HG03064 (cell line): ENCODE measurements around the gene GJB5.
"Not testable (repeated sequence)": the region's sequence is repeated elsewhere in the genome, so short reads cannot be mapped to it uniquely, and the experiment has no call there.

Source experiments
- ATAC-seq: cut with Tn5 transposase; IDR thresholded peaks from one replicate; pipeline ENCODE4 v1.9.1; 2021; ENCODE audit warnings: low read depth; ENCODE audit not compliant: unreplicated experiment

GJB5 gene

DNA sequence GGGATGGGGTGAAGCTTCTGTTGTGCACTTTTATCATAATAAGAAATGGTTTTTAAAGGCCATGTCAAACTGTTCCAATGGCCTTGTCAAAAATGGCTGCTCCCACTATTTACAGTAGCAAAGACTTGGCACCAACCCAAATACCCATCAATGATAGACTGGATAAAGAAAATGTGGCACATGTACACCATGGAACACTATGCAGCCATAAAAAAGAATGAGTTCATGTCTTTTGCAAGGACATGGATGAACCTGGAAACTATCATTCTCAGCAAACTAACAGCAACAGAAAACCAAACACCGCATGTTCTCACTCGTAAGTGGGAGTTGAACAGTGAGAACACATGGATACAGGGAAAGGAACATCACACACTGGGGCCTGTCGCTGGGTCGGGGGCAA is 18.3 kb downstream of the GJB5 start:
- not testable (repeated sequence) for ATAC-seq

DNA sequence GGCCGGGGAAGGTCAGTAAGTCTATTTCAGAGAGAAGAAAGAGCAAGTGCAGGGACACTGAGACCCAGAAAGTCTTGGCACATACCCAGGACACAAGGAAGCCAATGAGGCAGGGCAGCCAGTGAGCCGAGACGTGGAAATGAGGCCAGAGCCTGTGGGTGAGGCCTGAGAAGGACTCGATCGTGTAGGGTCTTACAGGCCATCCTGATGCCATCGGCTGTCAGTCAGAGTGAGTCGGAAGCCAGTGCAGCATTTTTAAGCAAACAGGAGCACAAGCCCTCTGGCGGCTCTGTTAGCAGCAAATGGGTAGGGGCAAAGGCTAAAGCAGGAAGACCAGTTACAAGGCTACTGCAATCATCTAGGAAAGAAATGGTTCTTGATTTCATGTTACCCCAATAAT is 20.1 kb downstream of the GJB5 start:
- ATAC-seq = no peak

DNA sequence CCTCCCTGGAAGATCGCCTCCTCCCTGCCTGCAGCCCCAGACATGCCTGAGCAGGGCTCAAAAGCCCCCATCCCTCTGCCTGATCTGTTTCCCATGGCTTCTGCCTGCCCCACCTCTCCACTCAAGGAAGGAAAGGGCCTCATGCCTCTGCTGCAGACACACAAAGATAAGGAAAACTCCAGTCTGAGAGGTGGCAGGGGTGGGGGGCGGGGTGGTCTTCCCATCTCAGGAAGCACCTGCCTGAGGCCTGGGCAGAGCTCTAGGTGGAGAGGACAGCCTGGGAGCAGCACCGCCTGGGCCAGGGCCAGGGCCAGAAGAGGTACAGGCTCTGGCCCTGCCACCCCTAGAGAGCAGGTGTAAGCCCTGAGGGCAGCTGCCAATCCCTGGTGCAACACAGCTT is 22.1 kb downstream of the GJB5 start:
- no peak for ATAC-seq

DNA sequence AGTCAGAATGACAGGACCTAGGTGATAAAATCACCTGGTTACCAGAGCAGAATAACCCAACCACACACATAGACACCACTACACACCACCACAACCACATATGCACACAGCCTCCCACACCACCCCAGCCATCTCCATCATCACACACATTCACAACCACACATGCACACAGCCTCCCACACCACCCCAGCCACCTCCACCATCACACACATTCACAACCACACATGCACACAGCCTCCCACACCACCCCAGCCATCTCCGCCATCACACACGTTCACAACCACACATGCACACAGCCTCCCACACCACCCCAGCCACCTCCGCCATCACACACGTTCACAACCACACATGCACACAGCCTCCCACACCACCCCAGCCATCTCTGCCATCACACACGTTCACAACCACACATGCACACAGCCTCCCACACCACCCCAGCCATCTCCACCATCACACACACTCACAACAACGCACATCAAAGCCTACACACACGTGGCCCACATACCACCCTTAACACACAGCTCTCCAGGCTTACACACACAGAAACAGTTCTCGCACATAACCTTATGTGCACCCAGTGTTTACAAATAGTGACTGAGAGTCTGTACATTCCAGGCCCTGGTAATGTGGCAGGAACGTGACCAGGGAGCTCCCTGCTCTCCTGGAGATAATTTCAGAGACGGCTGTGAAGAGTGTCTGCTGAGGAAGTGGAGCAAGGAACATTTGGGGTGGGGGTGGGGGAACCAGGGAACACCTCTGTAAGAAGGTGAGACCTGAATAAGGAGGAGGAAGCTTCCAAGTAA is 22.9 kb downstream of the GJB5 start:
- ATAC-seq = no peak

DNA sequence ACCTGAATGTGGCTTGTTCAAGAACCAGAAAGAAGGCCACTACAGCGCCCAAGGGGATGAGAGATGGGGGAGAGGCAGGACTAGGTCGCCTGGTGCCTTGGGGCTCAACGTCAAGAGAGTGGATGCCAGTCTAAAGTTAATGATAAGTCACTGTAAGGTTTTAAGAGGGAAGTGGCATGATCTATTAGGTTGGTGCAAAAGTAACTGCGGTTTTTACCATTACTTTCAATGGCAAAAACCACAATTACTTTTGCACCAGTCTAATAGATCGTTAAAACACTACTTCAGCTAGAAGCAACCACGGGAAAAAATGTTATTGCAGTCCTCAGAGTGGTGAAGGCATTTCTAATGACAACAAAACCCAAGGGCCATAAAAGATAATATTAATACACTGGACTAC is 23.5 kb downstream of the GJB5 start:
- ATAC-seq = no peak

DNA sequence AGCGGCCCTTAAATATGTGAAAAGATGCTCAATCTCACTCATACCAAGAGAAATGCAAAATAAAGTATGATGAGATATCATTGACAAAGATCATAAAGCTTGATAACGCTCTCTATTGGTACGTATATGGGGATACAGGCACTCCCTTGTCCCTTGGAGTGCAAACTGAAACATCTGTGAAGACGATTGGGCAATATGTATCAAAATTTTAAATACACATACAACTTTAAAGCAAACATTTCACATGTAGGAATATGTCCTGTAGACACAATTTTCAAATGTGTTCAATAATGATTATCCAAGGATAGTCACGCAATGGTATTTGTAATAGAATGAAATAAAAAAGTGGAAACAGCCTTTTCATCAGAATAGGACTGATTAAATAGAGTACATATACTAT is 24.2 kb downstream of the GJB5 start:
- ATAC-seq = no peak

DNA sequence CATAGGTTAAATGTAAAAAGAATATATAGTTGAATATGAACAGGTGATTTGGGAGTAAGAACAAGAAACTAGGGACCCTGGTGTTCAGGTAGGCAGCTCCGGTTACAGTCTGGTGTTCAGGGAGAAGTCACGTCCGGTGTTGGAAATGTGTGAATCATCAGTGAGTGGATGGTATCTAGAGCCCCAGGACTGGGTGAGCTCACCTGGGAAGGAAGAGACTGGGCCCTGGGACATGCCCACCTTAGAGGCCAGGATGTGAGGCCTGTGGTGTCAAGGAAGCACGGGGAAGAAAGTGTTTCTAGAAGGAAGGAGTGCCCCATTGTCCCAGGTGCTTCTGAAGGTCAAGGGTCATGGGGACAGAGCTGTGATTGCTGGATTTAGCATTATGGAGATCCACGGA is 24.7 kb downstream of the GJB5 start:
- ATAC-seq = no peak

DNA sequence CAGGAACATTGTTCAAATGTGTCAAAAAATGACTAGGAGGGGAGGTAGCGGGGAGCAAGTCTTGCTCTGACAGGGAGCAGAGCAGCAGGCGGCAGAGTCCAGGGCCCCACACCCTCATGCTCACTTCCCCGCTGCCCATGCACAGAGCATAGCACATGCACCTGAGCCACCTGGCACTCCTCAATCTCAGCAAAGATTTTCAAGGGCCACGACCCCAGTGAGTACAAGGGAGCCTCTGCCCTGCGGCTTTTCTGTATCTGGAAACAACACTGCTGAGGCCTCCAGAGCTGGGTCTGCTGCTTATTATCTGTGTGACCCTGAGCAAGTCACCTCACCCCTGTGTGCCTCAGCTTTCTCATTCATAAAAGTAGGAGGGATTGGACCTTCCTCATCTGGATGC is 25.1 kb downstream of the GJB5 start:
- no peak for ATAC-seq

DNA sequence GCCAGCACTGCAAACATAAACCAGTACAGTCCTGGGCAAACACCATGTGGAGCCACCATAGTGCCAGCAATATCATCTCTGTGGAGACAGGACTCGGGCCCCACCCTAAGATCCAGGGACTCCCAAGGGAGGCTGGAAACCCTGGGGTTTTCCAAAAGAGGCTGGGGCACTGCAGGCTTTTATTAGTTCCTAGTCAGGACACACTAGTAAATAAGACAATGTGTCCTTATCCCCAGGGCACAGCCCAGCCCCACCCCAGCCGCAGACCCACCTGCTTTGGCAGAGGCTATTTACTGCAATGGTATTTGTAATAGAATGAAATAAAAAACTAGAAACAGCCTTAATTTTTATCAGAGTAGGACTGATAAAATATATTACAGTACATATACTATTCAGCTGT is 25.7 kb downstream of the GJB5 start:
- ATAC-seq = no peak

DNA sequence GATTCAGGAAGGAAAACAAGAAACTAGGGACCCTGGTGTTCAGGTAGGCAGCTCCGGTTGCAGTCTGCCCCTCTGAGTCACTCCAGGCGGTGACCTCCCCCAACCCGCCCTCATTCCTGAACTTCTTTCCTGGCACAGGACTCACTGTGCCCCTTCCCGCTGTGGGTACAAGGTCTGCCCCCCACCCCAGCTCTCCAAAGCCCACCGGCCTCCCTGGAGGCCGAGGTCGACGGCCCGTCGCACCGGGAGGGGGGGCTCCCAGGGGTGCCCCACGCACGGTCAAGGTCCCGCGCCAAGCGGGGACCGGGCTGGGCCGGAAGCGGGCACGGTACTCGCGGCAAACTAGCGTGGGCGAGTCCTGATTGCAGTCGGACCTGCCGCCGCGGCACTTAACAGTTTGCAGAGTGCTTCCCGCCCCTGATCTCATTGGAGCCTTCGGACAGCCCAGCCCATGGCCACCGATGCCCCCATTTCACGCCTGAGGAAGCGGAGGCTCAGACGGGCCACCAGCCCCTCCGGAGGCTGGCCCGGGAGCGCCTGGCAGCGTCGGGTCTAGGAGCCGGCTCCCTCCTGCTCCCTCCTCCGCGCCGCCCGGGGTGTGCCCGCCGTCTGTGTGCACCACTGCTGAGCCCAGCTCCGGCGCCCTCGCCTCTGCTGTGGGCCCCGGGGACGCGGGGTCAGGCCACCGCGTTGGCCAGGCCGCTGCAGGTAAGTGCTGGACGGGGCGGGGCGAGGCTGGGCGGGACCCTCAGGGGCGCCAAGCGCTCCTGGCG is 26.4 kb downstream of the GJB5 start, which contains the start of gene GJB3:
Gene GJB3, plus strand, starts transcription at position 144 of the 773 bp plus-strand sequence. CDS start 3,549 bp downstream, outside the sequence.
- no peak for ATAC-seq

DNA sequence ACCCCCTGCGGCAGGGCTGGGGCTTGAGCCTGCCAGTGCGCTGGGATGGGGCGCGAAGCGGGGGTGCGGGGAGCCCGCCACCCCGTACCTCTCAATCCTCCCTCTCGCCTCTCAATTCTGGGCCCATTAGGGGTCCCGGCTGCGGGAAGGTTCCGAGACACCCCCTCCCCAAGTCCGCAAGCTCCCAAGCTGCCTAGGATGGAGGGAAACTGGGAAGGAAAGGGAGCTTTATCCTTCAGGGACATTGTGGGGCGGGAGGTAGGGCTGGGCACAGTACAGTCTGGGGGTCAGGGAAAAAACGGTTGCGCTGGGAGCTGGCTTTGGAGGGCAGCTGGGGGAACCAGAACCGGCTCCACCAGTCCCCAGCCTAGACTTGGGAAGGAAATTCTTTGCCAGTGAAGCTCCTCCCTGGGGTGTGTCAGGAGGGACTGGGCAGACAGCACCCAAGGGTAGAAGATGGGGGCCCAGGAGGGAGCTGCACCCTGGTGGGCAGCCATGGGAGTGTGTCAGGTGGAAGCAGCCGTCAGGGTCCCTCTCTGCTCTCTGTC is 27.1 kb downstream of the GJB5 start:
- no peak for ATAC-seq

DNA sequence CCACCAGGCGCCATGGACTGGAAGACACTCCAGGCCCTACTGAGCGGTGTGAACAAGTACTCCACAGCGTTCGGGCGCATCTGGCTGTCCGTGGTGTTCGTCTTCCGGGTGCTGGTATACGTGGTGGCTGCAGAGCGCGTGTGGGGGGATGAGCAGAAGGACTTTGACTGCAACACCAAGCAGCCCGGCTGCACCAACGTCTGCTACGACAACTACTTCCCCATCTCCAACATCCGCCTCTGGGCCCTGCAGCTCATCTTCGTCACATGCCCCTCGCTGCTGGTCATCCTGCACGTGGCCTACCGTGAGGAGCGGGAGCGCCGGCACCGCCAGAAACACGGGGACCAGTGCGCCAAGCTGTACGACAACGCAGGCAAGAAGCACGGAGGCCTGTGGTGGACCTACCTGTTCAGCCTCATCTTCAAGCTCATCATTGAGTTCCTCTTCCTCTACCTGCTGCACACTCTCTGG is 29.9 kb downstream of the GJB5 start:
- no peak for ATAC-seq

DNA sequence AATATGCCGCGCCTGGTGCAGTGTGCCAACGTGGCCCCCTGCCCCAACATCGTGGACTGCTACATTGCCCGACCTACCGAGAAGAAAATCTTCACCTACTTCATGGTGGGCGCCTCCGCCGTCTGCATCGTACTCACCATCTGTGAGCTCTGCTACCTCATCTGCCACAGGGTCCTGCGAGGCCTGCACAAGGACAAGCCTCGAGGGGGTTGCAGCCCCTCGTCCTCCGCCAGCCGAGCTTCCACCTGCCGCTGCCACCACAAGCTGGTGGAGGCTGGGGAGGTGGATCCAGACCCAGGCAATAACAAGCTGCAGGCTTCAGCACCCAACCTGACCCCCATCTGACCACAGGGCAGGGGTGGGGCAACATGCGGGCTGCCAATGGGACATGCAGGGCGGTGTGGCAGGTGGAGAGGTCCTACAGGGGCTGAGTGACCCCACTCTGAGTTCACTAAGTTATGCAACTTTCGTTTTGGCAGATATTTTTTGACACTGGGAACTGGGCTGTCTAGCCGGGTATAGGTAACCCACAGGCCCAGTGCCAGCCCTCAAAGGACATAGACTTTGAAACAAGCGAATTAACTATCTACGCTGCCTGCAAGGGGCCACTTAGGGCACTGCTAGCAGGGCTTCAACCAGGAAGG is 30.5 kb downstream of the GJB5 start:
- no peak for ATAC-seq

DNA sequence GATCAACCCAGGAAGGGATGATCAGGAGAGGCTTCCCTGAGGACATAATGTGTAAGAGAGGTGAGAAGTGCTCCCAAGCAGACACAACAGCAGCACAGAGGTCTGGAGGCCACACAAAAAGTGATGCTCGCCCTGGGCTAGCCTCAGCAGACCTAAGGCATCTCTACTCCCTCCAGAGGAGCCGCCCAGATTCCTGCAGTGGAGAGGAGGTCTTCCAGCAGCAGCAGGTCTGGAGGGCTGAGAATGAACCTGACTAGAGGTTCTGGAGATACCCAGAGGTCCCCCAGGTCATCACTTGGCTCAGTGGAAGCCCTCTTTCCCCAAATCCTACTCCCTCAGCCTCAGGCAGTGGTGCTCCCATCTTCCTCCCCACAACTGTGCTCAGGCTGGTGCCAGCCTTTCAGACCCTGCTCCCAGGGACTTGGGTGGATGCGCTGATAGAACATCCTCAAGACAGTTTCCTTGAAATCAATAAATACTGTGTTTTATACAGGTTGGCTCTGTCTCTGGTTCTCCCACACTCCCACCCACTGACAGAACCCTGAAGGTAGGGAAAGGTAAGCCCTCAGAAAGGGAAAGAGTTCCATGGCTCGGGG is 31.1 kb downstream of the GJB5 start:
- no peak for ATAC-seq

DNA sequence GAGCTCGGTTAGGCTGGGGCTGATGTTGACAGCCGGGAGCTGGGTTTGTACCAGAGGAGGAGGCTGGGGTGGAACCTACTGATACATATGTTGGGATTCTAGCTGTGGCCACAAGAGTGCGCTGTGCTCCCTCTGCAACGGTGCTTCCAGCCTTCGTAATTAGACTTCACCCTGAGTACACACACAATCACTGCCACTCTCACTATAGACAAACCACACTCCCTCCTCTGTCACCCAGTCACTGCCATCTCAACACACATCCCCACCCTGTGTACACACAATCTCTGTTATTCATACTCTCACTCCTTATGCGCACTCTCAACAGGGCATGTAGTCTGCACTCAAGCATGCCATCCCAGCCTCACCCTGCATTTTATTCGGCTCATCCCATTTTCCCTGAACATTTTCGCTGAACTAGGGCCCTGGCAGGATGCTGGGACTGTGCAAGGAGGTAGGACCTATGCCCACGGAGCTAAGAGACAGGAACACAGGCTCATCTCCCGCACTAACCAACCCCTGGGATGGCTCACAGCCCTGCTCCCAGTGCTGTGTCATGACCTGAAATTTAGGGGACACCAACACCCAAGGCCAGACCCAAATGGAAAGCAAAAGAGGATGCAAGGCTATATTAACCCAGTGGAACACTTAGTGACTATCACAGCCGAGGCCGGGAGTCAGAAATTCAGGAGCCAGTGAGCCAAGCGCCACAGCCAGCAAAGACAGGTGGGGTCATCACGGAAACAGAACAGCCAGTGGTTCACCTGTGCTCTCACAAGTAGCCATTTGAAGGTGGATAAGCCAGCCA is 31.9 kb downstream of the GJB5 start:
- no peak for ATAC-seq

DNA sequence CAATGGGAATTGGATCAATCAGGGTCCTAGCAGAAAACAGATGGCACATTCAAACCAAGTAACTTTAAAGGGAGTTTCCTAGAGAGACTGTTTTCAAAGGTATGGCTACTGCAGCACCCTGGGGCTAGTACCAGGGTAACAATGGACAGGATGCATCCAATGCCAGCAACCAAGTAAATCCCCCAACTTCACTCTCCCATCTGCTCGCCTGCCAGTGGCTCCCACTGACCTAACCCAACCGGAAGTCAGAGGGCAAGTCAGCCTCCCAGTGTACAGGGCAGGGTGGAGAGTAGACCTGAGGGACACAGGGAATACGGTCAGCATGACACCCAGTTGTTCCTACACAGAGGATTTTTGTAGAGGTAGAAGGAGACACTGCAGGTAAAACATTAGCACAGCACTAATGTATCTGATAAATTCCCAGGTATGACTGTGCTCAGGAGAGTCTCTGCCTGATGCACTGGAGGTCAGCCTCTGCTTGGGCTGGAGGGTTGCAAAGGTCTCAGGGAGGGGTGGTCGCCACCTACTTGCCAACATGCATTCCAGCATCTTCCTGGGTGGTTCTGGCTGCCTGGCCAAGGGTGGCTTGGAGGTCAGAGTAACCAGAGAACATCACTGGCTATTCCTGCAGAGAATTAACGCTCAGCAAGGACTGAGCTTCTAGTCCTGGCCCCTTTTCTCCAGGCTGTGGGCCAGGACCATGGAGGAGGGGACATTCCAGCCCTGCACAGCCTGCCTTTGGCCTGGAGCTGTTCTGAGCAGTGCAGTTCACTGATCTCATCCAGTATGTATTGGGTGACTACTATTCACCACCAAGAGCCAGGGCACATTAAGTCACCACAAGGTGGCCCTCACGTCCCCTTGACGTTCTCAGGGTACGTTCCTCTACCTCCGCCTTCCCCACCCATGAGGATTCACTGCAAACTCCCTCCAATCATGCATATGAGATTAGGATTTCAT is 32.9 kb downstream of the GJB5 start:
- no peak for ATAC-seq

DNA sequence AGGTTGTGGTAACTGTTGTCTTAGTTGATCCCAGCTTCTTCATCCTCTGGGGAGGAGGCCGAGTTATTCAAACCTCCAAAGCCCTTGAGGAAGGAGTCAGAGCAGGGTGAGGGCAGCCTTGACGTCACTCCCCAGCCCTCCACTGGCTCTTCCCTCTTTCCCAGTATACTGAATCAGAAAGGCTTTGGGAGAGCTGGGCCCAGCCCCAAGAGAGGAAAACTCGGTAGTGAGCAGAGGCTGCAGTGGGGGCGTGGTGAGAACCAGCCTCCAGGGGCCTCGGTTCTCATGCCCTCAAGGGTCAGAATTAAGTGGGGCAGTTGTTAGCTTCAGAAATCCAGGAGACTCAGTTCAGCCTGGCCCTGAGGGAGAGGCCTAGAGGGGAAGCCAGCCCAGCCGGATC is 36.1 kb downstream of the GJB5 start:
- no peak for ATAC-seq

DNA sequence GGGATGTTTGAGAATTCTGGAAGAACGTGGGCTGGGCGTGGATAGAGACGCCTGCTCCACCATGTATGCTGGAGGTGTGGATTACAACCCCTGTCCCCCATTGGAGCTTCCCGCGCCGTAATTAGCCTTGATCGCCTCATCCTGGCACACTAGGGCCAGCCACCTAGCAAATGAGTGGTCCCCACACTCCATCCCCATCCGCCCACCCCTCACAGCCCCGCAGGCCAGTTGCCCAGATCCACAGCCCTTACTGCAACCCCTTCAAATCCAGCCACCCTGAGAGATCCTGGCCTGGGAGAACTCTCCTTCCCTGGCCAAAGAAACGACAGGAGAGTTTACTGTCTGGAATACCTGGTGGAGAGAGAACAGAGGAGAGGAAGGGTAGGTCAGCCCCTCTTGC is 37.6 kb downstream of the GJB5 start:
- no peak for ATAC-seq
